WTC11 (cell line): ENCODE measurements around the gene FOXO3. TPM values are rescaled to one million over a fixed set of nuclear protein-coding genes. Genes with fewer than 3 reads are reported as not detected.
A peak's percentile ranks its signal among the peaks of the same experiment; 100 is the strongest.

Experiments used
- ATAC-seq: fragments of 200-7000 bp; cut with Tn5 transposase; 2 replicates; pipeline ENCODE4 v1.10.0; 2021; ENCODE audit warnings: mild to moderate bottlenecking, moderate library complexity
- CTCF ChIA-PET: fragments of 300-600 bp; sonication (Branson Sonifier 250); formaldehyde crosslinking; loops from one replicate; lab custom pipeline; 2021; ENCODE audit warnings: antibody characterized with exemption; lab: Charles Lee
- POLR2A ChIA-PET: fragments of 350-600 bp; sonication (Branson Sonifier 250); formaldehyde crosslinking; loops from one replicate; lab custom pipeline; 2021; ENCODE audit warnings: antibody characterized with exemption; lab: Charles Lee
- DNase-seq: peaks from one replicate; pipeline ENCODE4 v3.0.0; 2021; ENCODE audit warnings: low spot score
- H3K27ac Mint-ChIP-seq: 2 replicates; pipeline ENCODE4 v1.8.0; 2021; ENCODE audit warnings: mixed read lengths
- H3K27me3 Mint-ChIP-seq: 2 replicates; pipeline ENCODE4 v1.8.0; 2021; ENCODE audit warnings: low read depth, mild to moderate bottlenecking, moderate library complexity, mixed read lengths
- H3K36me3 Mint-ChIP-seq: 2 replicates; pipeline ENCODE4 v1.8.0; 2021; ENCODE audit warnings: mixed read lengths
- H3K4me1 Mint-ChIP-seq: 2 replicates; pipeline ENCODE4 v1.8.0; 2022; ENCODE audit warnings: mixed read lengths
- H3K4me3 Mint-ChIP-seq: 2 replicates; pipeline ENCODE4 v1.8.0; 2021; ENCODE audit warnings: mild to moderate bottlenecking, moderate library complexity, mixed read lengths
- H3K9me3 Mint-ChIP-seq: 2 replicates; pipeline ENCODE4 v1.8.0; 2021; ENCODE audit warnings: mixed read lengths
- ATF1 ChIP-seq: sonication (generic); formaldehyde crosslinking; IDR thresholded peaks from 2 replicates; pipeline ENCODE4 v1.8.1; 2023; ENCODE audit warnings: mild to moderate bottlenecking, moderate library complexity, missing genetic modification reagents
- GABPB1 ChIP-seq: sonication (generic); formaldehyde crosslinking; IDR thresholded peaks from 2 replicates; pipeline ENCODE4 v1.8.1; 2023; ENCODE audit warnings: mild to moderate bottlenecking, missing genetic modification reagents
- GTF2I ChIP-seq: fragments of 250-450 bp; sonication (Bioruptor Pico); conservative IDR thresholded peaks from 2 replicates; pipeline ENCODE4 v1.4.0; 2021; ENCODE audit warnings: mild to moderate bottlenecking
- HMGA2 ChIP-seq: fragments of 250-450 bp; sonication (Bioruptor Pico); IDR thresholded peaks from 2 replicates; pipeline ENCODE4 v1.4.0; 2021; ENCODE audit warnings: mild to moderate bottlenecking, moderate library complexity
- RORB ChIP-seq: fragments of 250-450 bp; sonication (Bioruptor Pico); IDR thresholded peaks from 2 replicates; pipeline ENCODE4 v1.9.0; 2021; ENCODE audit warnings: mild to moderate bottlenecking
- SMAD3 ChIP-seq: sonication (generic); formaldehyde crosslinking; IDR thresholded peaks from 2 replicates; pipeline ENCODE4 v1.8.0; 2022; ENCODE audit warnings: missing genetic modification reagents, mild to moderate bottlenecking, borderline replicate concordance
- SMAD4 ChIP-seq: sonication (generic); formaldehyde crosslinking; IDR thresholded peaks from 2 replicates; pipeline ENCODE4 v1.8.0; 2022; ENCODE audit warnings: mild to moderate bottlenecking, missing genetic modification reagents
- TP53 ChIP-seq: sonication (generic); formaldehyde crosslinking; IDR thresholded peaks from 2 replicates; pipeline ENCODE4 v1.8.1; 2023; ENCODE audit warnings: mild to moderate bottlenecking, missing genetic modification reagents
- ZNF232 ChIP-seq: sonication (generic); formaldehyde crosslinking; IDR thresholded peaks from 2 replicates; pipeline ENCODE4 v1.8.0; 2022; ENCODE audit warnings: mild to moderate bottlenecking, missing genetic modification reagents
- total RNA-seq: library from RNA; stranded (reverse); gene quantifications from 3 replicates; pipeline ENCODE4 v1.2.3, GENCODE V29; 2021
- TF ChIP-seq, protein P1 (sequence below): fragments of 250-450 bp; sonication (Bioruptor Pico); IDR thresholded peaks from 2 replicates; pipeline ENCODE4 v1.9.0; 2021; ENCODE audit warnings: mild to moderate bottlenecking
- TF ChIP-seq, protein P2 (sequence below): fragments of 250-450 bp; sonication (Bioruptor Pico); conservative IDR thresholded peaks from 2 replicates; pipeline ENCODE4 v1.9.0; 2021; ENCODE audit warnings: mild to moderate bottlenecking
- TF ChIP-seq, protein P3 (sequence below): fragments of 250-450 bp; sonication (Bioruptor Pico); IDR thresholded peaks from 2 replicates; pipeline ENCODE4 v1.9.0; 2021; ENCODE audit warnings: mild to moderate bottlenecking, borderline replicate concordance
- TF ChIP-seq, protein P4 (sequence below): fragments of 250-450 bp; sonication (Bioruptor Pico); IDR thresholded peaks from 2 replicates; pipeline ENCODE4 v1.8.0; 2021; ENCODE audit warnings: mild to moderate bottlenecking
- TF ChIP-seq, protein P5 (sequence below): sonication (generic); formaldehyde crosslinking; IDR thresholded peaks from 2 replicates; pipeline ENCODE4 v1.8.1; 2022; ENCODE audit warnings: missing genetic modification reagents, borderline replicate concordance
- TF ChIP-seq, protein P6 (sequence below): sonication (generic); formaldehyde crosslinking; IDR thresholded peaks from 2 replicates; pipeline ENCODE4 v1.8.1; 2022; ENCODE audit warnings: mild to moderate bottlenecking, missing genetic modification reagents, moderate library complexity, borderline replicate concordance
- TF ChIP-seq, protein P7 (sequence below): sonication (generic); formaldehyde crosslinking; conservative IDR thresholded peaks from 2 replicates; pipeline ENCODE4 v1.8.1; 2023; ENCODE audit warnings: mild to moderate bottlenecking, low read depth, missing genetic modification reagents, moderate library complexity

FOXO3 gene
- total RNA-seq, 1 experiment from 2014 or later: 15.6 TPM

DNA sequence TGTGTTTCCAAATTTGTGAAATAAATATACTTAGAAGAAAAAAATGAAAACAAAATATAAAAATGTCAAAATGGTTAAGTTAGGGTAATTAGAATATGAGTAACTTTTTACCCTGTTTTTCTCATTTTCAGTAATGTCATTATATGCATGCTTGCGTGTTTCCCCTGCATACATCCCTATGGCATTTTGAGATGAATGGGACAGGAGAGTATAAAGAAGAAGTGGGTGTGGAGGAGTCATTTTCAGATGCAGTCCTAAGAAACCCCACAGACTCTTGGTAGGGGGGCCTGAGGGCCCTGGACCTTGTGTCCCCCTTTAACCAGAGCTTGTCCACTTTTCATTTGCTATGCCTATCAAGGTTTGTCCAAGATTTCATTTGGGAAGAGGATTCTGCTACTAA lies 77.2 kb downstream of the FOXO3 start:
- POLR2A ChIA-PET: no interaction called here
- TF ChIP-seq SMAD3 (CRISPR knock-in tag): no peak
- TF ChIP-seq, protein P1, sequence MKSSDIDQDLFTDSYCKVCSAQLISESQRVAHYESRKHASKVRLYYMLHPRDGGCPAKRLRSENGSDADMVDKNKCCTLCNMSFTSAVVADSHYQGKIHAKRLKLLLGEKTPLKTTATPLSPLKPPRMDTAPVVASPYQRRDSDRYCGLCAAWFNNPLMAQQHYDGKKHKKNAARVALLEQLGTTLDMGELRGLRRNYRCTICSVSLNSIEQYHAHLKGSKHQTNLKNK: no peak
- no peak for TF ChIP-seq SMAD4 (CRISPR knock-in tag)
- TF ChIP-seq, protein P2, sequence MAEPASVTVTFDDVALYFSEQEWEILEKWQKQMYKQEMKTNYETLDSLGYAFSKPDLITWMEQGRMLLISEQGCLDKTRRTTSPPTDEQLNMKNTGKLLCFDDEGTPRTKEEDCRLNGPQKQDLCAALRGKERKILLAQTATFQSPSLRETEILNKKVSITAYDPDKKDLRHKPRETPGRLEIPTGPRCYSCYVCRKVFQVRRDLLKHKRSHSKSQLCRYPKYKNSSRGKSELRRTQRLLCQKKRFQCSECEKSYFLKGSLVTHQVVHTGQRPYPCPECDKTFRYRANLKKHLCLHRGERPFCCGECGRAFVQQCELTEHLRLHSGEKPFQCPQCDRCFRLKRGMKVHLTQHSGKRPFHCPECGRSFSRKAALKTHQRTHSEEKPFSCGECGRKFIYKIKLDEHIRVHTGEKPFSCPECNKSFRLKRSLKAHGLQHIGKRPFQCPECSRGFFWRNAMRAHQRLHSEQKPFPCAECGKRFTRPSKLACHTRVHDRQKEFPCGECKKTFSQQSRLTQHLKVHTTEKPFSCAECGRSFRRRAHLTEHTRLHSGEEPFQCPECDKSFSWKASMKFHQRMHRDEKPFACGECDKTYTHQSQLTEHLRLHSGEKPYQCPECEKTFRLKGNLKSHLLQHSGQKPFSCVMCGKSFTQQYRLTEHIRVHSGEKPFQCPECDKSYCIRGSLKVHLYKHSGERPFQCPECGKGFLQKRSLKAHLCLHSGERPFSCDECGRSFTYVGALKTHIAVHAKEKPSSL (CRISPR knock-in tag): no peak
- TF ChIP-seq TP53 (CRISPR knock-in tag): no peak
- TF ChIP-seq RORB: no peak
- TF ChIP-seq, protein P3, sequence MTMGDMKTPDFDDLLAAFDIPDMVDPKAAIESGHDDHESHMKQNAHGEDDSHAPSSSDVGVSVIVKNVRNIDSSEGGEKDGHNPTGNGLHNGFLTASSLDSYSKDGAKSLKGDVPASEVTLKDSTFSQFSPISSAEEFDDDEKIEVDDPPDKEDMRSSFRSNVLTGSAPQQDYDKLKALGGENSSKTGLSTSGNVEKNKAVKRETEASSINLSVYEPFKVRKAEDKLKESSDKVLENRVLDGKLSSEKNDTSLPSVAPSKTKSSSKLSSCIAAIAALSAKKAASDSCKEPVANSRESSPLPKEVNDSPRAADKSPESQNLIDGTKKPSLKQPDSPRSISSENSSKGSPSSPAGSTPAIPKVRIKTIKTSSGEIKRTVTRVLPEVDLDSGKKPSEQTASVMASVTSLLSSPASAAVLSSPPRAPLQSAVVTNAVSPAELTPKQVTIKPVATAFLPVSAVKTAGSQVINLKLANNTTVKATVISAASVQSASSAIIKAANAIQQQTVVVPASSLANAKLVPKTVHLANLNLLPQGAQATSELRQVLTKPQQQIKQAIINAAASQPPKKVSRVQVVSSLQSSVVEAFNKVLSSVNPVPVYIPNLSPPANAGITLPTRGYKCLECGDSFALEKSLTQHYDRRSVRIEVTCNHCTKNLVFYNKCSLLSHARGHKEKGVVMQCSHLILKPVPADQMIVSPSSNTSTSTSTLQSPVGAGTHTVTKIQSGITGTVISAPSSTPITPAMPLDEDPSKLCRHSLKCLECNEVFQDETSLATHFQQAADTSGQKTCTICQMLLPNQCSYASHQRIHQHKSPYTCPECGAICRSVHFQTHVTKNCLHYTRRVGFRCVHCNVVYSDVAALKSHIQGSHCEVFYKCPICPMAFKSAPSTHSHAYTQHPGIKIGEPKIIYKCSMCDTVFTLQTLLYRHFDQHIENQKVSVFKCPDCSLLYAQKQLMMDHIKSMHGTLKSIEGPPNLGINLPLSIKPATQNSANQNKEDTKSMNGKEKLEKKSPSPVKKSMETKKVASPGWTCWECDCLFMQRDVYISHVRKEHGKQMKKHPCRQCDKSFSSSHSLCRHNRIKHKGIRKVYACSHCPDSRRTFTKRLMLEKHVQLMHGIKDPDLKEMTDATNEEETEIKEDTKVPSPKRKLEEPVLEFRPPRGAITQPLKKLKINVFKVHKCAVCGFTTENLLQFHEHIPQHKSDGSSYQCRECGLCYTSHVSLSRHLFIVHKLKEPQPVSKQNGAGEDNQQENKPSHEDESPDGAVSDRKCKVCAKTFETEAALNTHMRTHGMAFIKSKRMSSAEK (CRISPR knock-in tag): no peak
- TF ChIP-seq ATF1 (CRISPR knock-in tag): no peak
- TF ChIP-seq, protein P4, sequence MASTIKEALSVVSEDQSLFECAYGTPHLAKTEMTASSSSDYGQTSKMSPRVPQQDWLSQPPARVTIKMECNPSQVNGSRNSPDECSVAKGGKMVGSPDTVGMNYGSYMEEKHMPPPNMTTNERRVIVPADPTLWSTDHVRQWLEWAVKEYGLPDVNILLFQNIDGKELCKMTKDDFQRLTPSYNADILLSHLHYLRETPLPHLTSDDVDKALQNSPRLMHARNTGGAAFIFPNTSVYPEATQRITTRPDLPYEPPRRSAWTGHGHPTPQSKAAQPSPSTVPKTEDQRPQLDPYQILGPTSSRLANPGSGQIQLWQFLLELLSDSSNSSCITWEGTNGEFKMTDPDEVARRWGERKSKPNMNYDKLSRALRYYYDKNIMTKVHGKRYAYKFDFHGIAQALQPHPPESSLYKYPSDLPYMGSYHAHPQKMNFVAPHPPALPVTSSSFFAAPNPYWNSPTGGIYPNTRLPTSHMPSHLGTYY (CRISPR knock-in tag): no peak
- TF ChIP-seq, protein P5, sequence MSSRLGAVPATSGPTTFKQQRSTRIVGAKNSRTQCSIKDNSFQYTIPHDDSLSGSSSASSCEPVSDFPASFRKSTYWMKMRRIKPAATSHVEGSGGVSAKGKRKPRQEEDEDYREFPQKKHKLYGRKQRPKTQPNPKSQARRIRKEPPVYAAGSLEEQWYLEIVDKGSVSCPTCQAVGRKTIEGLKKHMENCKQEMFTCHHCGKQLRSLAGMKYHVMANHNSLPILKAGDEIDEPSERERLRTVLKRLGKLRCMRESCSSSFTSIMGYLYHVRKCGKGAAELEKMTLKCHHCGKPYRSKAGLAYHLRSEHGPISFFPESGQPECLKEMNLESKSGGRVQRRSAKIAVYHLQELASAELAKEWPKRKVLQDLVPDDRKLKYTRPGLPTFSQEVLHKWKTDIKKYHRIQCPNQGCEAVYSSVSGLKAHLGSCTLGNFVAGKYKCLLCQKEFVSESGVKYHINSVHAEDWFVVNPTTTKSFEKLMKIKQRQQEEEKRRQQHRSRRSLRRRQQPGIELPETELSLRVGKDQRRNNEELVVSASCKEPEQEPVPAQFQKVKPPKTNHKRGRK: no peak
- TF ChIP-seq GABPB1 (CRISPR knock-in tag): no peak
- TF ChIP-seq HMGA2: no peak
- no peak for TF ChIP-seq ZNF232 (CRISPR knock-in tag)
- no peak for TF ChIP-seq GTF2I (CRISPR knock-in tag)
- Mint-ChIP-seq H3K27ac (no peak overlapping the region), H3K36me3 (no peaks in the 10 kb centered on the region), H3K4me1 (peaks cover 68% of the 10 kb centered on the region), H3K9me3 (no peaks in the 10 kb centered on the region), H3K27me3 (no peaks in the 10 kb centered on the region), H3K4me3 (no peak overlapping the region)
- no peak for ATAC-seq
- DNase-seq: no peak
- CTCF ChIA-PET: no interaction called here

DNA sequence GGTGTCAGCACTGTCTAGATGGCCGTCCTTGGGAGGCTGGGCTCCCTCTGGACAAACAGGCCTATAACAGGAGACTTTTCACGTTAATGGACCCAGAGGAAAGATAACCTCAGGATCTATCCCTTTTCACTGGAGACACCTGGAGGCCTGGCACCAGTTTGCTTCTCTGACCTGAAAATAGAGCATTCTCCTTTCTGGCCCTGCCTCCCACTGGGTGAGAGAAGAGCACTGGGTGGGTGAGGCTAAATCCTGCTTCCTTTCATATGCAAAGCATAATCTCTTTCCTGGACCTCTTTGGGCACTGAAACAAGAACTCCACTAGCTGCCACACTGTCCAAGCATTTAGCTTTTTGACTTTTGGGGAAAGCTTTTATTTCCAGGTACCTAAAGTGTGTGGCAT lies 78.3 kb downstream of the FOXO3 start:
- no peaks in the 10 kb centered on the region for H3K27me3 Mint-ChIP-seq
- no peak overlapping the region for H3K4me3 Mint-ChIP-seq
- 0 out of 2 replicates have a peak overlapping the region, but pooled peaks have one; percentile 42 for H3K27ac Mint-ChIP-seq
- peak; percentile 71 for ATAC-seq
- POLR2A ChIA-PET: no interaction called here
- no peak for DNase-seq
- H3K4me1 Mint-ChIP-seq: peaks cover 65% of the 10 kb centered on the region
- CTCF ChIA-PET: interaction anchor here (0.7 kb wide), 1 partner anchor 50 kb away, joined by 3 read pairs; no protein-coding TSS in a partner anchor
- no peaks in the 10 kb centered on the region for H3K36me3 Mint-ChIP-seq
- TF ChIP-seq, protein P6, sequence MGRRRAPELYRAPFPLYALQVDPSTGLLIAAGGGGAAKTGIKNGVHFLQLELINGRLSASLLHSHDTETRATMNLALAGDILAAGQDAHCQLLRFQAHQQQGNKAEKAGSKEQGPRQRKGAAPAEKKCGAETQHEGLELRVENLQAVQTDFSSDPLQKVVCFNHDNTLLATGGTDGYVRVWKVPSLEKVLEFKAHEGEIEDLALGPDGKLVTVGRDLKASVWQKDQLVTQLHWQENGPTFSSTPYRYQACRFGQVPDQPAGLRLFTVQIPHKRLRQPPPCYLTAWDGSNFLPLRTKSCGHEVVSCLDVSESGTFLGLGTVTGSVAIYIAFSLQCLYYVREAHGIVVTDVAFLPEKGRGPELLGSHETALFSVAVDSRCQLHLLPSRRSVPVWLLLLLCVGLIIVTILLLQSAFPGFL (CRISPR knock-in tag): no peak
- TF ChIP-seq, protein P7, sequence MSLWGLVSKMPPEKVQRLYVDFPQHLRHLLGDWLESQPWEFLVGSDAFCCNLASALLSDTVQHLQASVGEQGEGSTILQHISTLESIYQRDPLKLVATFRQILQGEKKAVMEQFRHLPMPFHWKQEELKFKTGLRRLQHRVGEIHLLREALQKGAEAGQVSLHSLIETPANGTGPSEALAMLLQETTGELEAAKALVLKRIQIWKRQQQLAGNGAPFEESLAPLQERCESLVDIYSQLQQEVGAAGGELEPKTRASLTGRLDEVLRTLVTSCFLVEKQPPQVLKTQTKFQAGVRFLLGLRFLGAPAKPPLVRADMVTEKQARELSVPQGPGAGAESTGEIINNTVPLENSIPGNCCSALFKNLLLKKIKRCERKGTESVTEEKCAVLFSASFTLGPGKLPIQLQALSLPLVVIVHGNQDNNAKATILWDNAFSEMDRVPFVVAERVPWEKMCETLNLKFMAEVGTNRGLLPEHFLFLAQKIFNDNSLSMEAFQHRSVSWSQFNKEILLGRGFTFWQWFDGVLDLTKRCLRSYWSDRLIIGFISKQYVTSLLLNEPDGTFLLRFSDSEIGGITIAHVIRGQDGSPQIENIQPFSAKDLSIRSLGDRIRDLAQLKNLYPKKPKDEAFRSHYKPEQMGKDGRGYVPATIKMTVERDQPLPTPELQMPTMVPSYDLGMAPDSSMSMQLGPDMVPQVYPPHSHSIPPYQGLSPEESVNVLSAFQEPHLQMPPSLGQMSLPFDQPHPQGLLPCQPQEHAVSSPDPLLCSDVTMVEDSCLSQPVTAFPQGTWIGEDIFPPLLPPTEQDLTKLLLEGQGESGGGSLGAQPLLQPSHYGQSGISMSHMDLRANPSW (CRISPR knock-in tag): no peak
- TF ChIP-seq HMGA2: no peak
- TF ChIP-seq, all 79 proteins: peak for 0
- no peaks in the 10 kb centered on the region for H3K9me3 Mint-ChIP-seq
